ENCODE data around the gene CIZ1. TPM values are rescaled to one million over a fixed set of nuclear protein-coding genes. Genes with fewer than 3 reads are reported as not detected.

CIZ1 gene
- total RNA-seq, 1 donor from 2014 or later = 86.1 TPM

DNA sequence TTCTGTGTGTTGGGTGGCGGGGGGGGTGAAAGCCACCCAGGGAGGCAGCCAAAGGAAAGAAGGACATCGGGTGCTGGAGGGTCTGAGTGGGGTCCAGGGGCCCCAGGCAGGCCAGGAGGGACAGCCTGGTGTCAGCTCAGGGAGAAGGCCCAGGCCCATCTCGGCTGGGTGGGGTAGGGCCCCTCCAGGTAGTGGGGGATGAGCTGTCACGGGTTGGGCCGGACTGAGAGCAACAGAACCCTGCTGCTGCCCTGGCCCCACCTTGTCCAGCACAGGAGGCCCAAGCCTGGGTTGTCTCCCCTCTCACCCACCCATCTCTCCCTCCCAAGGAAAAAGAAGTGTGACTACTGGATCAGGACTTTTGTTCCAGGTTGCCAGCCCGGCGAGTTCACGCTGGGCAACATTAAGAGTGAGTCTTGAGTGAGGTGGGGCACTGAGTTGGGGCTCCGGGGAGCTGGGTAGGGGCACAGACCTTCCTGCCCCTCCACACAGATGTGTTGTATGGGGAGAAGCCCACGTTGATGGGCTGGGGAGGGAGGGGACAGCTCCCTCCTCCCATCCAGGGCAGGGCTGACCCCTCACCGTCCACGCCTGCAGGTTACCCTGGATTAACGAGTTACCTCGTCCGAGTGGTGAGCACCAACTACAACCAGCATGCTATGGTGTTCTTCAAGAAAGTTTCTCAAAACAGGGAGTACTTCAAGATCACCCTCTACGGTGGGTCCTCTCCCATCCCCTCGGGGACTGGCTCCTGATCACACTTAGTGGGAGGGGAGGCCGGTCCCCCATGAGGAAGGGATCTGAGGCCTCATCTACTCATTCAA lies 39.9 kb downstream of the CIZ1 start:
- DNase-seq (ENCODE audit: low spot score) = peak; percentile 71
- intact Hi-C loops (cut with DNase I) = no loop called here

- intact Hi-C loops (cut with DNase I) = no loop called here
- peak; percentile 60 for DNase-seq (ENCODE audit: low spot score)
Observed at GRCh38 chr9:128150594-128151308, 40.6 kb downstream of the CIZ1 start.

DNA sequence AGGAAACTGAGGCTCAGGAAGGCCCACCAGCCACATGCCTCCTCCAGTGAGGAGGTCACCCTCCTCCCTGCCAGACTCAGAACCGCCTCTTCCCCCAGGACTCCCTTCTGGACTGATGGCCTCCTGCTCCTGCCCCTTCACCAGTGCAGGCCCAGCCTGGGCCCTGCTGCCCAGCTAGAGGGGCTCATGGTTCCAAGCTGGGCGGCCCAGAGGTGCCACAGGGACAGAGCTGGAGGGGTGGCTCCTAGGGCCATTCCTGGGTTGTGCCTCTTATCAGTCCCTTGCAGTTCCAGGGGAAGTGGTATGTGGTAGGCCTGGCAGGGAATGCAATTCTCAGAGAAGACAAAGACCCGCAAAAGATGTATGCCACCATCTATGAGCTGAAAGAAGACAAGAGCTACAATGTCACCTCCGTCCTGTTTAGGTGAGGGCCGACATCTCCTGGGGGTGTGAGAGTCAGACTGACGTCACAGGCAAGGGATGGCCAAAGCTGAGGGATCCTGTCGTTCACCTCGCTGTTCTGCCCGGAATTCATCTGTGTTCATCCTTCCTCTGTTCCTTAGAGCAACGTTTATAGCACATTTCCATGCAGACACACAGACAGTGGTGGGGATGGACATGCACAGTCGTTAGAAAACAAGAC lies 41.3 kb downstream of the CIZ1 start:
- intact Hi-C loops (cut with DNase I) = no loop called here
- DNase-seq (ENCODE audit: low spot score) = peak; percentile 50

- intact Hi-C loops (cut with DNase I) = no loop called here
- no peak for DNase-seq (ENCODE audit: low spot score)
Observed at GRCh38 chr9:128149001-128149701, 42.2 kb downstream of the CIZ1 start, which contains the start of gene LCN2. Gene LCN2 (plus strand): TSS chr9:128149453. CDS start chr9:128149526, 73 bp downstream.

GRCh38 chr9:128148509-128149000 lies 42.8 kb downstream of the CIZ1 start:
- DNase-seq (ENCODE audit: low spot score) = no peak

DNA sequence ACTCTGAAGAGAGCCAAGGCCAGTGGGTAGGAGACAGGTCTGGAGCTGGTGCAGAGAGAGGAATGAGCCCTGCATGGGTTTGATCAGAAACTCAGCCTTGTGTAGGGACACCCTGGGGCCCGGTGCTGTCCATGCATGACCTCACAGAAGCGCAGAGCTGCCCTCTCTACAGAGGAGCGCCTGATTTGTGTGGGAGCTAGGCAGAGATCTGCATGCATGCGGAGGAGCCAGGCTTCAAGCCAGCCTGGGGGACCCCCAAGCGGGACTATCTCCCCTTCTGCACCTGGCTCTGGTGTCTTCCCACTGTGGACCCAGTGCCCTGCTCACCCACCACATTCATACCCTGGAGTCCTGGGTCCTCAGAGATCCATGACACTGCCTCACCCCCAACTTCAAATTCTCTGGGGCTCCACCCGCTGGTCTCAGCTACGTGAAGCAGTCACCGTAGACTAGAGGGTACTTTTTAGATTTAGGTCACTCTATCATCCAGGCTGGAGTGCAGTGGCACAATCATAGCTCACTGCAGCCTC lies 44.7 kb downstream of the CIZ1 start:
- no peak for DNase-seq (ENCODE audit: low spot score)
- intact Hi-C loops (cut with DNase I) = no loop called here

More at GRCh38 chr9:128148509-128149000, 42.8 kb downstream of the CIZ1 start:
- intact Hi-C loops (cut with DNase I) = no loop called here

GRCh38 chr9:128145951-128146351 lies 45.4 kb downstream of the CIZ1 start:
- intact Hi-C loops (cut with DNase I) = no loop called here
- DNase-seq (ENCODE audit: low spot score) = no peak

- DNase-seq (ENCODE audit: low spot score) = no peak
Observed at GRCh38 chr9:128145536-128145935, 45.8 kb downstream of the CIZ1 start.

DNA sequence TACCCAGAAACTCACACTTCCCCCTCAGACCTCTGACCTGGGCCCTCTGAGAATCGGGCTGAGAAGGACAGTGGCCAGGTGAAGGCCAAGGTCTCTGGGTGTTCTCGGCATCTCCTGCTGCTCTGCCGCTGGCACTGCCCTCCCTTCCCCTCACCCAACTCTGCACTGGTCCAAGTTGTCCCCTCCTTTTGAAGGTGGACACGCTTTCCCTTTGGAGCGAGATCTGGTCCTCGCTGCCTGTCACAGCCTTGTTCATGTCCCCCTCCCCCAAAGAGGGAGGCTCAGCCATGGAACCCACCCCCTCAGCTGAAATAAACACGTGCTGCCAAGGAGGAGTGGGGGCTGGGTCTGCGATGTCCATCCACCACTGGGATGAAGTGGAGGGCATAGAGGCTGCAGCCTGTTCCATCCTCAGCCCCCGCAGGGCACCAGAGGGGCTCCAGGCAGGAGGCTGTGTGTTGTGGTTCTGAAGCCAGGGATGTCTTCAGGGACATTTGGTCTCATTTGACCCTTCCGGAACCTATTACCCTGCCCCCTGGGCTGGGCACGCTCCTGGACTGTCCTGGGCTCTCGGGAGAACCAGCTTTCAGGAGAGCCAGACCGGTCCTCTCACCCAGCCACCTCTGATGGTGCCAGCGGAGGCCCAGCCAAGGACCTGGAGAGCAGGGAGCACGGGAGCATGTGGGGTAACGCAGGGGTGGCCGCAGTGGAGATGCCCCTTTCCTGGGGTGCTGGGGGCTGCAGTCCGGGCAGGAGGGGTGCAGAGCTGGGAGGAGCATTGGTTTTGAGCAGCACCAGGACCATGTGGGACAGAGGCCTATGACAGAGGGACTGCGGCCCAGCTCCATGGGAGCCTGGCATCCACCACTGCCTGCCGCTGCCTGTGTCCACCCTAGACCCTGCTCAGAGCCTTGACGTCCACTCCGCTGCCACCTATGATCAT lies 46.9 kb downstream of the CIZ1 start:
- intact Hi-C loops (cut with DNase I) = no loop called here

More at GRCh38 chr9:128145536-128145935, 45.8 kb downstream of the CIZ1 start:
- intact Hi-C loops (cut with DNase I) = no loop called here

GRCh38 chr9:128143525-128144238 lies 47.7 kb downstream of the CIZ1 start:
- DNase-seq (ENCODE audit: low spot score) = no peak
- intact Hi-C loops (cut with DNase I) = no loop called here

More for the DNA sequence above, 46.9 kb downstream of the CIZ1 start:
- DNase-seq (ENCODE audit: low spot score) = no peak

DNA sequence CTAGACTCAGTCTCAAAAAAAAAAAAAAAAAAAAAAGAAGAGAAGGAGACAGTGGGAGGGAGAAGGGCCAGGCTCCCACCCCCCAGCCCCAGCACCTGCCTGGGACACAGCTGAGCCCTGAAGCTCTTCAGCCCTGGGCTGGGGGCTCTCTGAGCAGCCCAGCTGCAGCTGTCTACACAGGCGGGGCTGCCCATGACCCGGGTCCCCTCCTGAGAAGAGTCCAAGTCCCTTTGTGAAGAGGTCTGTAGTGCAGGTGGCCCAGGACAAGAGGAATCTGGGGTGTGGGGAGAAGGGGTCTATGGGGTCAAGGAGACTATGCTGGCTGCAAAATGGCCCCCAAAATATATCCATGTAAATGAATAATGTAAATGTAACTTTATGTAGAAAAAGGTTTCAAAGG lies 48.8 kb downstream of the CIZ1 start:
- no peak for DNase-seq (ENCODE audit: low spot score)
- intact Hi-C loops (cut with DNase I) = no loop called here

GRCh38 chr9:128142061-128142460 lies 49.3 kb downstream of the CIZ1 start:
- intact Hi-C loops (cut with DNase I) = no loop called here
- no peak for DNase-seq (ENCODE audit: low spot score)

DNA sequence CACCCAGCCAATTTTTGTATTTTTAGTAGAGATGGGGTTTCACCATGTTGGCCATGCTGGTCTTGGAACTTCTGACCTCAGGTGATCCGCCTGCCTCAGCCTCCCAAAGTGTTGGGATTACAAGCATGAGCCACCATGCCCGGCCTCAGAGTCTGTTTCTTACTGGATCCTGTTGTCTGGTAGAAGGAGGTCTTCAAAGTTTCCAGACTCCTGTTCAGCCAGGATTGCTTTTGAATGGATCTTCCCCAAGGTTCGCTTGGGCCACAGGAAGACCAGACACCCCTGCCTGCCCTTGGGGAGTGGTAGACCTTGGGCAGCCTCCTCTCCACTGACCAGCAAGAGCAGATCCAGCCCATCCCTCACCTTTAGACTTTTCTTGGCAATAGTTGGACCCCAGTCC lies 49.8 kb downstream of the CIZ1 start:
- intact Hi-C loops (cut with DNase I) = no loop called here
- DNase-seq (ENCODE audit: low spot score) = no peak

GRCh38 chr9:128139621-128140020 lies 51.8 kb downstream of the CIZ1 start:
- intact Hi-C loops (cut with DNase I) = no loop called here
- no peak for DNase-seq (ENCODE audit: low spot score)

DNA sequence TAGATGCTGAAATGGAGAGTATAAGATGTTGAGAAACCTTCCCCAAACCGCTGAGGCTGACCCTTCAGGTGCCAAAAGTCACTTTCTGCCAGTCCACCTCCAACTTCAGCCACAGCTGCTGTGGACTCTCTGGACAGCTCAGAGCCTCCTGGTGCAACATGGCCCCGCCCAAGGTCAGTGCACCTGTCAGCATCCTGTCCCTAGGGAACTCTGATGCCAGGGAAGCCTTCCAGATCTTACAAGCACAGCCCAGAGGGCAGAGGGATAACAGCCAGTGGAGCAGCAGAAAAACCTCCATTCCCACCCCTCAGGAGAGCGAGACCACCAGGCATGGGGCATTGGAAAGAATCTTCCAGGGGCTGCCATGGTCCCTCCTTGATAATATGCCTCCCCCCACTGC lies 53.4 kb downstream of the CIZ1 start:
- DNase-seq (ENCODE audit: low spot score) = no peak
- intact Hi-C loops (cut with DNase I) = no loop called here

GRCh38 chr9:128136816-128137793 lies 54.3 kb downstream of the CIZ1 start:
- intact Hi-C loops (cut with DNase I) = no loop called here
- no peak for DNase-seq (ENCODE audit: low spot score)
